Glomerular visceral epithelial cell (primary cell): ENCODE results near the gene NTMT1.

Experiments
- DNase-seq: peaks from one replicate; pipeline ENCODE4 v3.0.0-alpha.2; 2016; ENCODE audit errors: extremely low spot score

Gene NTMT1

DNA sequence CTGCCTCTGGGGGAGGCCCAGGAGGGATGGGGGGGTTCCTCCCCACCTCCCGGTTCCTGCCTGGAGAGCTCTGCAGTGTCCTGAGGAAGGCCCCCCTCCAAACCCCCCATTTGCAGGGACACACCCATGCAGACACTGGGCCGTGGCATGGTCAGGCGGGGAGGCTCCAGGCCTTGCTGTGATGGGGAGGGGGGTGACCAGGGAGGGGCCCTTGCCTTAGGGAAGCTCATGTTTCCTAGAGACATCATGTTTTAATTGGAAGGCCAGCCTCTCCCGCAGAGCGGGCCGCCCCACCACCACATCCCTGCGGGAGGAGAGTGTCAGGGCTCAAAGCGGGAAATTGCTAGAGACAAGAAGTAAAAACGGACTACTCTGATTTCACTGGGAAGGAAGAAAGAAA is 51.5 kb downstream of the NTMT1 start:
- no peak for DNase-seq

DNA sequence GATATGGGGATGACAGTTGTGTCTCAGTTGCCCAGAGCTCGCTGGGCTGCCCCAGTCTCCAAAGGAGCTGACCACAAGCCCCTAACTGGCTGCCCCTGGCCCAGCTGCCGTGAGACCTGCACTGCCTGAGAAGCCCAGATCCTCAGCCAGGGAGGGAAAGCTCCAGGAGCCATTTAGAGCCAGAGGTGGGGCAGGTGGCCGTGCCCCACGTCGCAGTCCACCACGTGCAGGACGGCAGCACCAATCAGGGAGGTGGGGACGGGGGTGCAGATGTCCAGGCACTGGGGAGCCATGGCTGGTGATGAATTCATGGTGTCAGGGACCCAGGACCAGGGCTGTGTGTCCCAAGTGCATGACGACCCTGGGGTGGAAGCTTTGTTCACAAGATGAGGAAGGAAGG is 52.9 kb downstream of the NTMT1 start:
- no peak for DNase-seq

DNA sequence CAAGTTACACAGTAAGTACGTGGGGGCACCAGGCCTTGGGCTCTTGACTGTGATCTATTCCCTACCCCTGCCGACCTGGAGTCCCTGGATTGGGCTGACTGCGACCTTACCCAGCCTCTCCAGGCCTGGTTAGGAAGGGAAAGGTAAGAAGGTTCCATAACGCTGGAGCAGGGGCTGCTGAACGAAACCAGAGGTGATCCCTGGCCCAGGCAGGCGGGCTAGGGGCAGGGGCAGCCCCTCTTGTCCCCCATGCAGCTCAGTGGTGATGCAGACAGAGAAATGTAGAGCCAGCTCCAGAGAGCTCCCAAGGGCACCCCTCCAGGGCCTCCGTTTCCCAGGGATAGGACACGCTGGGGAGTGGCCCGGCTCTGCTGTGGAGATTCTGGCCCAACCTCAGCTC is 53.6 kb downstream of the NTMT1 start:
- DNase-seq = no peak

DNA sequence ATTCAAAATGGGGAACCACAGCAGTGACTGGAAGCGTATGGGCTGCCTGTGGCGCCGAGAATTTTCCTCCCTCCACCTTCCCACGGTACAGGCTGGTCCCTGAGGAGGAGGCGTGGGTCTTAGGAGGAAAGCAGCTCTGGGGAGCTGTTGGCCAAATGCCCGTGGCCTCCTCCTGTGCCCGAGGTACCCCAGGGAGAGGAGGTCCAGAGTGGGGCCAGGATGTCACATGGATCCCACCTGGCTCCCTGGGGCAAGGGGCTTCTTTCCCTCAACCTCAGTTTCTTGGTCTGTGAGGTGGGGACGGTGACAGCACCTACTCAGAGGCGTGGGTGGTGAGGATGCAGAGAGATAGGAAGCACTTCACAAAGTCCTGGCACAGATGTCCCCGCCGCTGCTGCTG is 56.0 kb downstream of the NTMT1 start:
- no peak for DNase-seq

DNA sequence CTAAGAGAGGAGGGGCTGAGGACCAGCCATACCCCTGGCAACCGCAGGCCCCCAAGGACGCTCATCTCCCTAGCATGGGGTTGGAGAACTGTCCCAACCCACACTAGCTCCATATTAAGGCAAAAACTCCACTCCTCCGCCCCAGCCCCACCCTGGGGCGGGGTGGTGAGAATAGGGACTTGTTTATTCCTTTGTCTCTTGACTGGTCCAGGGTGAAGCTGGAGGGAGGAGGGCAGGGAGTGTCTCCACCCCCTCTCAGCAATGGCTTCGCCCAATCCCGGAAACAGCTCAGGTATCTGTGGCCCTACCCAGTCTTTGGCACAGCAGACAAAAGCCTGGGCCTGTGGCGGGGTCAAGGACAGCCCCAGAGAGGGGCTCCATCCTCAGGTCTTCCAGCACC is 56.4 kb downstream of the NTMT1 start:
- no peak for DNase-seq

DNA sequence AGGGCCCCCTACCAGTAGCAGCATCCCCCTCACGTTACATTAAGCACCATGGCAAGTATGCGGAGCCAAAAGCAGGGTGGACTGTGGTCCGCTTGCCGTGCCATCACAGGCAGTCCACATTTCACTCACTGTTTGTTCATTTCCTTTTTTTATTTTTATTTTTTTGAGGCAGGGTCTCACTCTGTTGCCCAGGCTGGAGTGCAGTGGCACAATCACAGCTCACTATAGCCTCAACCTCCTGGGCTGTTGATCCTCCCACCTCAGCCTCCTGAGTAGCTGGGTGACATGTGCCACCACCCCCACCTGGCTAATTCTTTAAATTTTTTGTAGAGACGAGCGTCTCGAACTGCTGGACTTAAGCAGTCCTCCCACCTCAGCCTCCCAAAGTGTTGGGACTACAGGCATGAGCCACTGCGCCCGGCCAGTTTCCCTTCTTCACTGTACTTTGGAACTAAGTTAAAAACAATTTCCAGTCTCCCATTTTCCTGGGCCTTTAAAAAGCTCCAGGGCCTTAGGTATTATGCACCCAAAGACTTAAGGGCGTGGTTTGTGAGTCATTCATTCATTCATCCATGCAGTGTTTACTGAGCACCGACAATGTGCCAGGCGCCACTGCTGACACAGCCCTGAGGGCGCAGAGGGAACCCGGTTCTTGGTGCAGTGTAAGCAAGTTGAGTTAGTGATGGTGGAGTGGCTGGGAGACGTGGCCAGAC is 59.4 kb downstream of the NTMT1 start:
- DNase-seq = peak; percentile 45
